GM12873 (cell line): ENCODE measurements around the gene IGF1R.

ENCODE experiments used
- CTCF ChIP-seq: IDR thresholded peaks from 2 replicates; pipeline ENCODE4 v1.5.1; 2012; ENCODE audit warnings: low read depth, mild to moderate bottlenecking, moderate library complexity, low read length, control low read depth; ENCODE audit not compliant: insufficient read depth; ENCODE audit errors: missing control alignments

The IGF1R gene

GRCh38 chr15:98764291-98764690, 116.0 kb downstream of the IGF1R start:
- TF ChIP-seq CTCF, result no peak

DNA sequence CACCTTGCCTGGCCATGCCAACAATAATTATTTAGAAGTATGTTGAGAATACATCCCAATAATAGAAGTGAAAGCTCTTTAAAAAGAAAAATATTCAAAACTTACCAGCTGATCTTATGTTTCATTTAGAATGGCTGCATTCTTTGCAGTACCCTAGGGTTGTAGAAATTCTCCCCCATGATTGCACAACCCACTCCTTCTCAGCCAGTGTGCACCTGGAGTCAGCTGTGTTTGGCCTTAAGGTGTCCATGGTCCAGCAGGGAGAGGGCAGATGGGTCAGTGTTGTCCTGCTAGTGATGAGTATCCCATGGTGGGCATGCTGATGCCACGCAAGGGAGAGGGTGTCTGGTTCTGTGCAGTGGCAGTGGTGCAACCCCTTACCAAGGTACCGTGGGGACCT, 117.3 kb downstream of the IGF1R start:
- no peak for TF ChIP-seq CTCF

GRCh38 chr15:98767692-98768091, 119.4 kb downstream of the IGF1R start:
- TF ChIP-seq CTCF, result no peak

- TF ChIP-seq CTCF, result no peak
Measured at GRCh38 chr15:98769867-98770266, 121.5 kb downstream of the IGF1R start.

DNA sequence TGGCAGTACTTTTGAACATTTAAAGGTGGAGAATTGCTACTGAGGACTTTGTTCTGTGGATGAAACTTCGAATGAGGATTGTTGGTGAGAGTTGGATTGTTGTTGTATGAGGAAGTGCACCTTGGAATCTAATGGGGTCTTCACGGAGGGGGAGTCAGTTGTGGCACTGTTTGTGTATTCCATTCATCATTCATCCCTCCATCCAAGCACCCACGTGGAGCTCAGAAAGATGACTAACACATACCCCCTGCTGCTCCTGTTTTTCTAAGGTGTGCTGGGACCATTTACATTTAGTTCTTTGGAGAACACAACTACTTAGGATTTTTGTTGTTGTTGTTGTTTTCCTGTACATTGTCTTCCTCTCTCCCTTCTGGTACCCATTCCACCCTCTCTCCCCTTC, 122.6 kb downstream of the IGF1R start:
- TF ChIP-seq CTCF, result no peak

DNA sequence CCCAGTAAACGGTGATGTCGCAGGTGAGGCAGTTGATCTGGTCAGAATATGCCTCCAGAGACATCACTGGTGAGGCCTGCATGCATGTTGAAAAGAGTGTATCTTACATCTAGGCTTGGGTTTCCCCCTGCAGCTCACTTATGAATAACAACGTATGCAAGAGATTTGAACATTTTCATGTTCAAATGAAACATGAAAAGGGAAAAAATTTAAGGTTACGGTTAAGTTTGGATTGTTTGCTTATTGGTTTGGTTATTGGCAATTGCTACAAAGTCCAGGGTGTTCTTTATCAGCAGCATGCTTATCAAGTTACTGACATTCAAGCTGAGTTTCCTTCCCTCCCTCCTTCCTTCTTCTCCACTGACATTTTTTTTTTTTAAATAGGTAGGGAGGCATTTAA, 123.2 kb downstream of the IGF1R start:
- TF ChIP-seq CTCF, result no peak

GRCh38 chr15:98772895-98773294, 124.6 kb downstream of the IGF1R start:
- no peak for TF ChIP-seq CTCF
